ENCODE results near the gene ZGLP1. TPM values are rescaled to one million over a fixed set of nuclear protein-coding genes. Genes with fewer than 3 reads are reported as not detected.

The ZGLP1 gene
- total RNA-seq, 1 experiment from 2014 or later, result 1.8 TPM

DNA sequence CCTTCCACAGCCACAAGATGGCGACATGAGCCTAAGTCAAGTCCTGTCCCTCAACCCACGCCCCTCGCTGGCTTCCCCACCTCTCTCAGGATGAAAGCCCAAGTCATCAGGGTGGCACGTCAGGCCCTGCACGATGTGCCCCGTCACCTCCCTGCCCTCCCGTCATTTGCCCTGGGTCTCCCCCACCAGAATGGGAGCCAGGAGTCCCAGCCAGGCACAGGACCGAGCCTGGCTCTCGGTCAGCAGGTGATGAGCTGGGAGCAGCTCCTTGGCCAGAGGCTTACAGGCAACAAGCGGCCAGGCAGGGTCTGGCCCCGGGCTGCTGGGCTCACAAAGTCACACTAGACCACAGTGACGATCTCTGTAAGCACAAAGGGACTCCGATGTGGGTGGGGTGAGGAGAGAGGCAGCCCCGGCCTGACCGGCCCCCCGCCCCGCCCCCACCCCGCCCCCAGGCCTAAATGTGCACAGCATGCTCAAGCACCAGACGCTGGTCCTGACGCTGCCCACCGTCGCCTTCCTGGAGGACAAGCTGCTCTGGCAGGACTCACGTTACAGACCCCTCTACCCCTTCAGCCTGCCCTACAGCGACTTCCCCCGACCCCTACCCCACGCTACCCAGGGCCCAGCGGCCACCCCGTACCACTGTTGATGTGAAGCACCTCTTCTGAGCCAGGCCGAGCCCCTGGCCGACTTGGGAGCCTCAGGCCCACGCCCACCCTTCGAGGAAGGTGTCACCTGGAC, 50.3 kb downstream of the ZGLP1 start:
- no peak overlapping the region for H2AFZ ChIP-seq (ENCODE audit: low read length)
- CTCF ChIA-PET, result interaction anchor here (0.6 to 1.5 kb wide), 15 partner anchors 9 to 321 kb away, joined by 3 to 12 read pairs (median 4); partner anchors contain the start of genes PPAN and TYK2
- BruUV-seq (replicated peaks), result no TSS peak
- no peaks in the 10 kb centered on the region for H3K27me3 ChIP-seq (ENCODE audit: low read length)
- DNase-seq, result peak; percentile 89
- H3K4me2 ChIP-seq (ENCODE audit: low read length), result no peak overlapping the region
- H3K9me3 ChIP-seq (ENCODE audit: low read length), result no peaks in the 10 kb centered on the region
- peaks cover 4% of the 10 kb centered on the region for H3F3A ChIP-seq (ENCODE audit: low read length, unreplicated experiment)
- TF ChIP-seq, protein P1, sequence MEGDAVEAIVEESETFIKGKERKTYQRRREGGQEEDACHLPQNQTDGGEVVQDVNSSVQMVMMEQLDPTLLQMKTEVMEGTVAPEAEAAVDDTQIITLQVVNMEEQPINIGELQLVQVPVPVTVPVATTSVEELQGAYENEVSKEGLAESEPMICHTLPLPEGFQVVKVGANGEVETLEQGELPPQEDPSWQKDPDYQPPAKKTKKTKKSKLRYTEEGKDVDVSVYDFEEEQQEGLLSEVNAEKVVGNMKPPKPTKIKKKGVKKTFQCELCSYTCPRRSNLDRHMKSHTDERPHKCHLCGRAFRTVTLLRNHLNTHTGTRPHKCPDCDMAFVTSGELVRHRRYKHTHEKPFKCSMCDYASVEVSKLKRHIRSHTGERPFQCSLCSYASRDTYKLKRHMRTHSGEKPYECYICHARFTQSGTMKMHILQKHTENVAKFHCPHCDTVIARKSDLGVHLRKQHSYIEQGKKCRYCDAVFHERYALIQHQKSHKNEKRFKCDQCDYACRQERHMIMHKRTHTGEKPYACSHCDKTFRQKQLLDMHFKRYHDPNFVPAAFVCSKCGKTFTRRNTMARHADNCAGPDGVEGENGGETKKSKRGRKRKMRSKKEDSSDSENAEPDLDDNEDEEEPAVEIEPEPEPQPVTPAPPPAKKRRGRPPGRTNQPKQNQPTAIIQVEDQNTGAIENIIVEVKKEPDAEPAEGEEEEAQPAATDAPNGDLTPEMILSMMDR (conservative IDR thresholded peaks at IDR 0.05; ENCODE audit: low read depth, low read length), result peak; percentile 88
- no peak for TF ChIP-seq EZH2 (IDR thresholded peaks at IDR 0.05; ENCODE audit: low read length, unreplicated experiment)
- TF ChIP-seq EZH2phosphoT487 (IDR thresholded peaks at IDR 0.05; ENCODE audit: borderline replicate concordance, low read length), result no peak
- H3K36me3 ChIP-seq (ENCODE audit: low read depth, low read length), result peaks cover 33% of the 10 kb centered on the region
- H3K9me2 ChIP-seq (replicated peaks; ENCODE audit: low read length), result no peaks in the 10 kb centered on the region
- H3K9ac ChIP-seq (ENCODE audit: low read length), result no peak overlapping the region
- intact Hi-C loops (cut with micrococcal nuclease), result loop anchor here (2.0 kb wide), 1 partner anchor 129 kb away; no protein-coding TSS in a partner anchor
- peak; percentile 63 for ATAC-seq
- H3K4me3 ChIP-seq (ENCODE audit: low read length), result no peak overlapping the region
- H3K79me2 ChIP-seq (ENCODE audit: low read length), result peaks cover 3% of the 10 kb centered on the region
- H3K27ac ChIP-seq (ENCODE audit: low read length), result 0 out of 2 replicates have a peak overlapping the region, but pooled peaks have one; percentile 5
- no peaks in the 10 kb centered on the region for H4K20me1 ChIP-seq (ENCODE audit: low read length)
- peaks cover 11% of the 10 kb centered on the region for H3K4me1 ChIP-seq (ENCODE audit: insufficient read depth, low read length)
- POLR2A ChIA-PET (ENCODE audit: unreplicated experiment), result interaction anchor here (0.6 kb wide), 1 partner anchor 65 kb away, joined by 5 read pairs; no protein-coding TSS in a partner anchor

DNA sequence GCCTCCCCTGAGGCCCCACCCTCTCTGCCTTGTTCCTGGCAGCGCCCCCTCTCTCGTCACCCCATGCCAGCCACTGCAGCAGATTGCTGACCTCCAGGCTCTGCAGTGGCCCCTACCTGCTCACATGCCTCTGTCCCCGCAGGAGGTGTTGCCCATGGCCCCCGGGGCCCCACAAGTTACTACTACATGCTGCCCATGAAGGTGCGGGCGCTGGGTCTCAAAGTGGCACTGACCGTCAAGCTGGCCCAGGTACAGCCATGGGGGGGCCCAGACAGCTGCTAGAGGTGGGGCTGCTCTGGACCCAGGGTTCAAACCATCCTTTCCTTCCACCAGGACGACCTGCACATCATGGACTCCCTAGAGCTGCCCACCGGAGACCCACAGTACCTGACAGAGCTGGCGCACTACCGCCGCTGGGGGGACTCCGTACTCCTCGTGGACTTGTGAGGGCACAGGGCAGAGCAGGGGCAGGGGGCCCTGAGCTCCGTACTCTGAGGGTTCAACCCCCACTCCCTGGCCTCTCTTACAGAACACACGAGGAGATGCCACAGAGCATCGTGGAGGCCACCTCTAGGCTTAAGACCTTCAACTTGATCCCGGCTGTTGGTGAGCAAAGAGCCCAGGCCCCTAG, 51.4 kb downstream of the ZGLP1 start:
- BruUV-seq (replicated peaks), result no TSS peak
- no peak overlapping the region for H3K4me3 ChIP-seq (ENCODE audit: low read length)
- peaks cover 14% of the 10 kb centered on the region for H3K79me2 ChIP-seq (ENCODE audit: low read length)
- H3K27ac ChIP-seq (ENCODE audit: low read length), result no peak overlapping the region
- TF ChIP-seq, protein P1 (conservative IDR thresholded peaks at IDR 0.05; ENCODE audit: low read depth, low read length), result no peak
- TF ChIP-seq EZH2phosphoT487 (IDR thresholded peaks at IDR 0.05; ENCODE audit: borderline replicate concordance, low read length) (no peak), EZH2 (IDR thresholded peaks at IDR 0.05; ENCODE audit: low read length, unreplicated experiment) (no peak)
- no peak overlapping the region for H3K4me2 ChIP-seq (ENCODE audit: low read length)
- peaks cover 4% of the 10 kb centered on the region for H3F3A ChIP-seq (ENCODE audit: low read length, unreplicated experiment)
- peaks cover 42% of the 10 kb centered on the region for H3K36me3 ChIP-seq (ENCODE audit: low read depth, low read length)
- DNase-seq, result no peak
- no peak for ATAC-seq
- intact Hi-C loops (cut with micrococcal nuclease), result loop anchor here (2.0 kb wide), 1 partner anchor 131 kb away; no protein-coding TSS in a partner anchor
- no peaks in the 10 kb centered on the region for H3K27me3 ChIP-seq (ENCODE audit: low read length)
- no peaks in the 10 kb centered on the region for H3K9me3 ChIP-seq (ENCODE audit: low read length)
- POLR2A ChIA-PET (ENCODE audit: unreplicated experiment), result interaction anchor here (0.6 kb wide), 1 partner anchor 124 kb away, joined by 10 read pairs; no protein-coding TSS in a partner anchor
- H4K20me1 ChIP-seq (ENCODE audit: low read length), result no peaks in the 10 kb centered on the region
- no peak overlapping the region for H3K9ac ChIP-seq (ENCODE audit: low read length)
- peaks cover 15% of the 10 kb centered on the region for H3K4me1 ChIP-seq (ENCODE audit: insufficient read depth, low read length)
- no peaks in the 10 kb centered on the region for H3K9me2 ChIP-seq (replicated peaks; ENCODE audit: low read length)
- no peak overlapping the region for H2AFZ ChIP-seq (ENCODE audit: low read length)
- CTCF ChIA-PET, result interaction anchor here (0.6 to 1.5 kb wide), 12 partner anchors 8 to 247 kb away, joined by 3 to 12 read pairs (median 4); partner anchors contain the start of gene TYK2

All from PC-3 (cell line).